ENCODE data around the gene ENTPD1. TPM values are rescaled to one million over a fixed set of nuclear protein-coding genes. Genes with fewer than 3 reads are reported as not detected.

Gene ENTPD1
- total RNA-seq, 2 donors from 2014 or later = 12.3 to 15.0 TPM

DNA sequence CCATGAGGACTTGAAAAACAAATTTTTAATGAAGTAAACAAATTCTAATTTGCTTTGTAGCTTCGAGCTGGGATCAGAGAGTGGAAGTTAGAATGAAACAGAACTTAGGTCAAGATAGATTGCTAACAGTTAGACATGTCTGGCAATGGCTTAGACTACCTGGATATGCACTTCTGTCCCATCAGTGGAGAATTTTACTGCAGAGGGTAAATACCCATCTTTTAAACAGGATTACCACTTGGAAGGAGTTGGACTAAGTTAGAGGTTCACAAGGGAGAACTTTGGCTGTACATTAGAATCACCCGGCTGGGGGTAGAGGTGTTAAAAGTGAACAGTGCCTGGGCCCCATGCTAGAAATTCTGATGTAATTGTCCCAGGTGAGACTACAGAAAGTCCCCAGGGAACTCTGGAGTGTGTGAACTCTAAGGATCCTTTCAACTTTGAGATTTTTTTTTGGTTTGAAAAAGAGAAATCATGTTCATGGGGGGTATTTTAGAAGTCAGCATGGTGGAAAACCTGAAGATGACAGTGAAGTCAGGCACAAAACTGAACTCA is 35.5 kb downstream of the ENTPD1 start:
- Histone ChIP-seq H3K36me3 (no peaks in the 10 kb centered on the region), H3K4me1 (no peaks in the 10 kb centered on the region), H3K9me3 (no peaks in the 10 kb centered on the region), H3K27me3 (no peaks in the 10 kb centered on the region), H3K4me3 (no peak overlapping the region), H3K27ac (no peak overlapping the region)
- TF ChIP-seq, protein P1, sequence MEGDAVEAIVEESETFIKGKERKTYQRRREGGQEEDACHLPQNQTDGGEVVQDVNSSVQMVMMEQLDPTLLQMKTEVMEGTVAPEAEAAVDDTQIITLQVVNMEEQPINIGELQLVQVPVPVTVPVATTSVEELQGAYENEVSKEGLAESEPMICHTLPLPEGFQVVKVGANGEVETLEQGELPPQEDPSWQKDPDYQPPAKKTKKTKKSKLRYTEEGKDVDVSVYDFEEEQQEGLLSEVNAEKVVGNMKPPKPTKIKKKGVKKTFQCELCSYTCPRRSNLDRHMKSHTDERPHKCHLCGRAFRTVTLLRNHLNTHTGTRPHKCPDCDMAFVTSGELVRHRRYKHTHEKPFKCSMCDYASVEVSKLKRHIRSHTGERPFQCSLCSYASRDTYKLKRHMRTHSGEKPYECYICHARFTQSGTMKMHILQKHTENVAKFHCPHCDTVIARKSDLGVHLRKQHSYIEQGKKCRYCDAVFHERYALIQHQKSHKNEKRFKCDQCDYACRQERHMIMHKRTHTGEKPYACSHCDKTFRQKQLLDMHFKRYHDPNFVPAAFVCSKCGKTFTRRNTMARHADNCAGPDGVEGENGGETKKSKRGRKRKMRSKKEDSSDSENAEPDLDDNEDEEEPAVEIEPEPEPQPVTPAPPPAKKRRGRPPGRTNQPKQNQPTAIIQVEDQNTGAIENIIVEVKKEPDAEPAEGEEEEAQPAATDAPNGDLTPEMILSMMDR (IDR thresholded peaks at IDR 0.05) = no peak
- no peak for DNase-seq (ENCODE audit: low spot score)

DNA sequence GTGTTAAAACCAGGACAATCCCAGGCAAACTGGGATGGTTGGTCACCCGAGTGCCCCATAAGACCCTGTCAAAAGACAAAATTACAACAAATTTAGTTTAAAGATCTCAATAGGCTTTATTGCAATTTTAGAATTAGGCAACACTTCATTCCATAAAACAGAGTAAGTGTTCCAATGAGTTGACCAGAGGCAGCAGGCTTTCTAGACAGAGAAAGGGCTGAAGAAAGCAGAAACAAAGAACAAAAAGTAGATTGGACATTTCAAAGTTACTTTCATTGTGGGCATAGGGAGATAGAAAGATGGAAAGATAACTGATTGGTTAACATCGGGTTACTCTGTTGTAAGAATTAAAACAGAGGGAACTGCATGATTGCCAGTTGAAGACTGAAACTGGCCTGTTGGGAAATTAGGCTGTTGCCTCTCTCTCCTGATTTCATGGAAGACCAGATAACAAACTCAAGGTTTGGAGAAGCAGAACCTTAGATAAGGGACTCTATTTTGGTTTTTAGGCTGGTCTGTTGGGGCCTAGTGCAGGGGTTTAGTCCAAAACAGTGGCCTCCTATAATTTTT is 36.3 kb downstream of the ENTPD1 start:
- no peak overlapping the region for H3K4me3 ChIP-seq
- H3K27ac ChIP-seq = peak overlapping the region; percentile 59 to 66
- DNase-seq (ENCODE audit: low spot score) = no peak
- no peaks in the 10 kb centered on the region for H3K36me3 ChIP-seq
- no peaks in the 10 kb centered on the region for H3K4me1 ChIP-seq
- H3K9me3 ChIP-seq = no peaks in the 10 kb centered on the region
- no peaks in the 10 kb centered on the region for H3K27me3 ChIP-seq
- TF ChIP-seq, protein P1 (IDR thresholded peaks at IDR 0.05) = no peak

GRCh38 chr10:95792874-95793285 is 36.9 kb downstream of the ENTPD1 start:
- H3K4me3 ChIP-seq = no peak overlapping the region
- no peaks in the 10 kb centered on the region for H3K27me3 ChIP-seq
- no peaks in the 10 kb centered on the region for H3K36me3 ChIP-seq
- H3K4me1 ChIP-seq = no peaks in the 10 kb centered on the region
- no peak for DNase-seq (ENCODE audit: low spot score)
- TF ChIP-seq, protein P1 (IDR thresholded peaks at IDR 0.05) = no peak
- no peaks in the 10 kb centered on the region for H3K9me3 ChIP-seq
- H3K27ac ChIP-seq = peak overlapping the region; percentile 59 to 66

GRCh38 chr10:95793401-95794045 is 37.6 kb downstream of the ENTPD1 start:
- no peaks in the 10 kb centered on the region for H3K4me1 ChIP-seq
- TF ChIP-seq, protein P1 (IDR thresholded peaks at IDR 0.05) = no peak
- no peaks in the 10 kb centered on the region for H3K9me3 ChIP-seq
- DNase-seq (ENCODE audit: low spot score) = peak; percentile 71
- H3K27me3 ChIP-seq = no peaks in the 10 kb centered on the region
- H3K27ac ChIP-seq = peak overlapping the region; percentile 59 to 66
- H3K4me3 ChIP-seq = no peak overlapping the region
- no peaks in the 10 kb centered on the region for H3K36me3 ChIP-seq

- H3K36me3 ChIP-seq = no peaks in the 10 kb centered on the region
- no peak for DNase-seq (ENCODE audit: low spot score)
- H3K9me3 ChIP-seq = no peaks in the 10 kb centered on the region
- H3K4me3 ChIP-seq = no peak overlapping the region
- H3K4me1 ChIP-seq = no peaks in the 10 kb centered on the region
- peak overlapping the region in 1 of 2 donors; percentile 66 for H3K27ac ChIP-seq
- TF ChIP-seq, protein P1 (IDR thresholded peaks at IDR 0.05) = no peak
- no peaks in the 10 kb centered on the region for H3K27me3 ChIP-seq
Measured at GRCh38 chr10:95794195-95794594, 38.2 kb downstream of the ENTPD1 start.
